NK-92 (cell line): ENCODE measurements around the gene SEMA3G.
A peak's percentile ranks its signal among the peaks of the same experiment; 100 is the strongest.

Experiments used
- DNase-seq: peaks from one replicate; lab custom pipeline; 2025; ENCODE audit not compliant: unreplicated experiment; lab: John Stamatoyannopoulos, UW

The SEMA3G gene

DNA sequence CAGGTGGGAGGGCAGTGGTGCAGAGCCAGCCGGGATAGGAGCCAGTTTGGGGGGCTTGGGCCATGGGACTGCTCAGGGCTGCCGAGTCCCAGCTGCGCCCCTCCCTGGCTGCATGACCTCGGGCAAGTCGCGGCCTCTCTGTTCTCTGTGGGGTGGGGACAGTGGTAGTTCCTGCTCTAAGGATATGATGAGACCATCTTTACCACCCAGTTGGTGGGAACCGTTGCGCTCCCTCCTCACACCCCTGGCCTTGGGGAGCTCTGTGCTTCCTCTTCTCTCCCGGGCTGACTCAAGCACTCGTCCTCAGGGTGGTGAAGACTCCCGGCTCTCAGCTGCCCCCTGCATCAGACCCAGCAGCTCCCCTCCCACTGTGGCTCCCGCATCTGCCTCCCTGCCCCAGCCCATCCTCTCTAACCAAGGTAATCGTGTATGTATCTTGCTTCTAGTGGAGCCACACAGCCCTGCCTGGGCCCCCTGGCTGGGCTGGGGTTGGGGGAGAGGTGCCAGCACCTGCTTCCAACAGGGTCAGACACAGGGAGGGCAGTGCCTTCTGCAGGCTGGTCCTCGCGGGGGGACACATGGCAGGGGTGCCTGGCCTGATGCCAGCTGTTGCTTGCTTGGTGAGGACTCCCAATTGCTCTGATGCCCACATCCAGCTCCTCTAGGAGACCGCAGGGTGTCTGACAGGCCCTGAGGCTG lies 35.1 kb upstream of the SEMA3G start:
- no peak for DNase-seq

DNA sequence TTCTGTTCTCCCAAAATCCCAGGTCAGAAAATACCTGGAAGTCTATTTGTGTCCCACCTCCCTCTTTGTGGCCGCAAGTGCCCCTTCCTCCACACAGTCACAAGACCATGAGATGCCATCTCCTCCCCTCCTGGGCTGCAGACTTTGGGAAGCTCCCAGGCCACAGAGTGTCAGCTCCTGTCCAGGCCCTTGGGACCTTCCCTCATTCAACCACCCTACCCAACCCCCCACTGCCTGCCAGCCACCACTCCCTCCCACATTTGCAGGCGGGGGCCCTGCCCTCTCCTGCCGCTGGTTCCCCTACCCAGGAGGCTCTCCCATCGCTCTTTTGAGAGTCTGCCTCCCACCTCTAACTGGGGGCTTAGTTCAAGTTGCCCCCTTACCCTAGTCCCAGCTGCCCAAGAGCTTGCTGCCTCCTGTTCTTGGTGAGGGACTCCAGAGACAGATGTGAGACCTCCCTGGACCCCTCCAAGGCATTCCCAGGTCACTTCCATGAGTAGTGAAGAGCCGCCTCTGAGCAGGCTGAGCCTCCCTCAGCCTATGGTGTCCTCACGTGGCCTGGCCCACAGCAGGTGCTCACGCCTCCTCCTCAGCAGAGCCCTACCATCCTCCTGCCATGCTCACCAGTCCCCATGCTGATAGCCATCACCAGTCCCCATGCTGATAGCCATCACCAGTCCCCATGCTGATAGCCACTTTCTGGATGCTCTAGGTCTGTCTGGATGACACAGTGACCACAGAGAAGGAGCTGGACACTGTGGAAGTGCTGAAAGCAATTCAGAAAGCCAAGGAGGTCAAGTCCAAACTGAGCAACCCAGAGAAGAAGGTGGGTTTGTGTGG lies 34.4 kb upstream of the SEMA3G start:
- no peak for DNase-seq

DNA sequence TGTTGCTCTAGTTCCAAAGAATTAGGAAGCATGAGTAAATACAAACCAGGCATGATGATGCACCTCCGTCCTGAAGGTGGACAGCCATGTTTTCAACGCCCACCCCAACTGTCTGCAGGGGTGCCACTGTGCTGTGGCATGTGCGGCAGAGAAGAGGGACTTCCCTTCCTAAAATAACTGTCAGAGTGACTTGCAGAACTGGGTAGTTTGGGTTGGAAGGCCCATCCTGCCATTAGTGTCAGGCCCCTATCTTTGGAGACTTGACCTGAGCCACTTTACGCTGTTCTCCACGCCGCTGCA lies 32.8 kb upstream of the SEMA3G start:
- no peak for DNase-seq

DNA sequence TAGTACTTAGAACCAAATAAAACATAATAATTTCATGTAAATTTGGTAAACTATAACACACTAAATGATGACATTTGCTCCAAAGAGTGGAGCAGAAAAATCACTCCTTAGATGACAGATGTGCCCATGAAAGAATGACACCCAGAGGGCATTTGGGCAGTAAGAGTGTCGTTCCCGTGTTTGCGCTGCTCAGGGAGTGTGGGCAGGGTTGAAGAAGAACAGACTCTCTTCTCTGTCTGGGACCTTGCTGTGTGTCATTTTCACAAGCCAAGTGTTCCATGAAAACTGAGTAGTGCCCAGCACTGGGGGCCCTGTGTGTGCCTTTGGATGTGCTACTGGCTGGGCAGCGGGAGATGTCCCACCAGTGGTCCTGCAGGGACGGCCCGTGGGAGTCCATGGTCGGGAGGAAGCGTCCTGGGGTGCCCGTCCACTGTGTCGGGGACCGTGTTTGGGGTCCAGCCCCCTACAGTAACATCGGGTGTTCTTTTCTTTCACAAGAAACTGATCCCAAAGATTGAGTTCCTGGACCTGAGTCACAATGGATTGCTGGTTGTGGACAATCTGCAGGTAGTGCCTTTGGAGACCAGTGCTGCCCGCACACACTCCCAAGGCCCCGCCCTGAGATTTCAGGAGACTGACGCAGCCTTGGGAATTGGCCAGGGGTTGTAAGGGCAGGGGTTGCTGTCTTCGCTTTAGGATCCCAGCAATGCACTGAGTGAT lies 32.3 kb upstream of the SEMA3G start:
- DNase-seq: no peak

DNA sequence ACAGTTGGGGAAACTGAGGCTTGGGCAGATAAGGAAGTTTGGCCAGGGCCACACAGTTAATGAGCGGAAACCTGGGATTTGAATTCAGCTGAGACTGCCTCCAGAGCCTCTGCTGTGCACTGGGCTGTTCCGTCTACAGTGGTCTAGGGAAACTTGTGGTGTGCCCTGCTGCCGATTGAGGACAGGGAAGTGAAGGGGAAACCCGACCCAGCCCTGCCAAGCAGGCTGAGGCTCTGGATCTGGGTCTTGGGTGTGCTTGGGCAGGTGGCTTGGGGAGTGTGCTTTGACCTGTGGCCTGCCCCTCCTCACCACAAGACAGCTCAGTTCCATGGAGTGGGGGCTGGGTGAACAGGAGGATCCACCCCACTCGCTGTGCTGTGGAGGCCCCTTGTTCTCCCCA lies 28.1 kb upstream of the SEMA3G start:
- DNase-seq: no peak

DNA sequence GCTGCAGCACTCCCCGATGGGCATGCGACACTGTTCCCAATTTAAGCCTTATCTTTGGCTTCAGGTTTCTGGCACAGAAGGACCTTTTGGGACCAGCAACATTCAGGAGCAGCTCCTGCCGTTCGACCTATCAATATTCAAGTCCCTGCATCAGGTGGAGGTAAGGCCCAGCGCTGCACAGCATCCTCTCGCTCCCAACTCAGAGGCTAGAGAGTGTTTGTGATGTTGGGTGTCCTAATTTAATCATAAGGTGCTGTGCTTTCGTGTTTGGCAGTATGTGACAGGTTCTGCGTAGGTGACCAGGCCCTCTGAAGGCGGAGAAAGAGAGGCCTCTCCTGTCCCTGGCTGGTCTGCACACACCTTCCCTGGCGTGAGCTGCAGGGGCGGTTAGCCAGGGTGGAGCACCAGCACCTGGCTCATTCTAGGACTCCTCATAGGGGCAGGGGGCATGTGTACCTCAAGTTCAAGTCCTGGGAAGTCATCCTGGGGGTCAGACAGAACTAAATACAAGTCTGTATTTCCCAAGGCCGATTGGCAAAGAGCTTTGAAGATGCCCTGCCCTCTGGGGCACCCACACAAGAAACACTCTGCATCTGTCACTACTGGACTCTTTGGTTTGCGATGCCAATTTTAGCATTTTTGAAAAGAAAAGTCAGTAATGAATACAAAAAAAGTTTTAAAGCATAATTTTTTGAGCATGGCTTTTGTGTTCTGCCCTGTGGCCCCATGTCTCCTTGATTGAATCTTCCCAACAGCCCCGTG lies 27.5 kb upstream of the SEMA3G start:
- DNase-seq: no peak

DNA sequence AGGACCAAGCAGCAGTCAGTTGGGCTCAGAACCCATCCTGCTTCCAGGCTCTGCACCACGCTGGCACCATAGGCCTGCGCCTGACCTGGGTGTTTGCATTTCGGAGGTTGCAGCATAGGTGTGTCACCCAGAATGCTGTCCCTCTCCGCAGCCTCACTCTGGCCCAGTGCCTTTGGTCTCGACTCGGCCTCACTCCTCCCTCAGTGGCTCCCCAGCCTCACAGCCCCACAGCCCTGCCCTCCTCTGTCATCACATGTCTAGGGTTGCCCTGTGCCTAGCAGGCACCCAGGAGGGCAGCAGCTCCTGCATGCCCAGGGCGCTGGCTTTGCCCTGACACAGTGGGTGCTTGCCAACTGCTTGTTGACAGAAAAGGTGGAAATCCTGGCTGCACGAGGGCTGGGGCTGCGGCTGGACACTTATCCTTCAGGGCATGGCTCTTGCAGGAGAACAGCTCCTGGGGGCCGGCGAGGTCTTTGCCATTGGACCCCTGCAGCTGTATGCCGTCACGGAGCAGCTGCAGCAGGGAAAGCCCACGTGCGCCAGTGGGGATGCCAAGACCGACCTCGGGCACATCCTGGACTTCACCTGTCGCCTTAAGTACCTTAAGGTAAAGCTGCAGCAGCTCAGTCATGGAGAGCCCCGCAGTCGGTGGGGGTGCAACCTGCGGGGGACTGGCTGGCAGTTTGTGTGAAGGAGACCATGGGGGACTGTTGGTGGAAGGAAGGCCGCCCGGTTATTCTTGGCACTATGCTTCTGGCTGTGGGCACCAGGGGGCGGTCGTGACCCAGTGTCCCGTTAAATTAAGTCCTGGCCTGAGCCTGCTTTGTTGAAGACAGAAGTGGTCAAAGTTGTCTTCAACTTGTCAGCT lies 26.7 kb upstream of the SEMA3G start:
- no peak for DNase-seq

DNA sequence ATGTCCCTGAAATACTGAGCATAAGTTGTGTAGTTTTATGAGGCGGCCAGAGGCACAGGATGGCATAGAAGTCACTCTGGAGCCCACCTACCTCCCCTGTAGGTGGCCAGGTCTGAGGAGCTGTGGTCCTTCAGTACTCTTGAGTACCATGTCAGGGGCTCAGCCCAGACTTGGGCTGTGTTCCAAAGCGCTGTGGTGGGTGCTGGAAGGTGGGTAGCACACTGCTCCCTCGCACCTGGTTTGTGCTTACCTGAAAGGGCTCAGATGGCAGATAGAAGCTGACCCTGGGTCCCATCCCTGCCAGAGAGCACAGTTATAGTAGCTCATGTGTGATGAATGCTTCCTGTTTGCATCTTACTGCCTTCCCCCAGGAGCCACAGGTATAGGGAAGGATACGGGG lies 26.0 kb upstream of the SEMA3G start:
- no peak for DNase-seq

DNA sequence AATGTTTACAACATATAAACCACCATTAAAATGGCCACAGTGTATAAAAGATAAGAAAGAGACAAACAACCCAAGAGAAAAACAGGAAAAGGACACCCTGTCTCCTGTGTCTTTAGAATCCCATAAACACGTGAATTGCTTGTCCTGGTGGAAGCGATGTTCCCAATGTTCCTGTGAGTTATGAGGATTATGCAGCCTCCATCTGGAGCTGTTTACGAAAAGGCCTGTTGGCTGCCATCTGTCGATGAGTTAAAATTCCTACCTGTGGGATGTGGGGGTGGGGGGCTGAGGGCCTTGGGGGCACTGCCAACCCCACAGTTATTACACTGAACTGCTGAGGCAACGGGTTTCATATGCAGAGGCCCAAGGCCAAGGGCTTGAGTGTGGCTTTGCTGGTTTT lies 24.1 kb upstream of the SEMA3G start:
- DNase-seq: no peak

DNA sequence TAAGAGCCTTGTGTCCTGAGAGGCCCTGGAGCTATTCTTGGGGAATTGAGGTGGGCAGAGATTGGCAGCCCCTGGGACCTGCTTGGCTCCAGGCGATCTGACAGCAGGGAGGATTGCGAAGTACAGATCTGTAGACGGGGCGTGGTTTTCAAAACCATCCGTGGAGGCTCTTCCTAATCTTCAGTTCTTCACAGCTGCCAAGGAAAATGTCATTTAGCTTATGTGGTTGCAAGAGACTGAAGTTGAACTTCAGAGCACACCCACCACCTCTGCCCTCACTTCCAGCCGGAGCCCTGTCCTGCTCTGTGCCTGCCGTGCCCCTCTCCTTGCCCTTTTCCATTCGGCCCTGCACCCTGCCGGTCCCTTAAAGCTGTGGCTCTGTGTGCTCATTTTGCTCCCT lies 23.4 kb upstream of the SEMA3G start:
- DNase-seq: no peak

DNA sequence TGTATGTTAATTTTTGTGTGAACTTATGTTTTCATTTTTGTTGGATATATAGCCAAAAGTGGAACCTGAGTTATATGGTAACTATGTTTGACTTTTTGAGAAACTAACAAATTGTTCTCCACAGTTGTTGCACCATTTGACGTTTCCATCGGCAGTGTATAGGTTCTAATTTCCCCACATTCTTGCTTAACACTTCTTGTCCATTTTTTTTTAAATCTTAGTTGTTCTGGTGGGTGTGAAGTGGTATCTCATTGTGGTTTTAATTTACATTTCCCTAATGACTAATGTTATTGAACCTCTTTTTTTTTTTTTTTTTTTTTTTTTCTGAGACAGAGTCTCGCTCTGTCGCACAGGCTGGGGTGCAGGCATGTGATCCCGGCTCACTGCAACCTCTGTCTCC lies 18.5 kb upstream of the SEMA3G start:
- DNase-seq: no peak

DNA sequence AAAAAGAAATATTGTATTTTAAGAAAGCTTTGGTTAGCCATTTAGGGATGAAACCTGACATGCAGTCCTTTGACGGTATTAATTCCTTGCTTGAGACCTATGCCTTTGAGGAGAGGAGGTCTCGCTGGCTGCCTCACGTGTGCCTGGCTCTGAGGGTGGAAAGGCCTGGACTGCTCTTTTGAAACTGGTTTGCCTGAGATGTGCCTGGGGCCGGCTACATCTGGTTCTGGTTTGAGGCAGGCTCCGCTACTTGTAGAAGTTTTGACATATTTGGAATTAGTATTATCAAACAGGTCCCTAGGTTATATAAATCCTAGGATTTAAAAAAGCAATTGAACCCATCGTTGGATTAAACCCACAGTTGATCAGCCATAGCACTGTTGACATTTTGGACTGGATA lies 17.0 kb upstream of the SEMA3G start:
- no peak for DNase-seq

DNA sequence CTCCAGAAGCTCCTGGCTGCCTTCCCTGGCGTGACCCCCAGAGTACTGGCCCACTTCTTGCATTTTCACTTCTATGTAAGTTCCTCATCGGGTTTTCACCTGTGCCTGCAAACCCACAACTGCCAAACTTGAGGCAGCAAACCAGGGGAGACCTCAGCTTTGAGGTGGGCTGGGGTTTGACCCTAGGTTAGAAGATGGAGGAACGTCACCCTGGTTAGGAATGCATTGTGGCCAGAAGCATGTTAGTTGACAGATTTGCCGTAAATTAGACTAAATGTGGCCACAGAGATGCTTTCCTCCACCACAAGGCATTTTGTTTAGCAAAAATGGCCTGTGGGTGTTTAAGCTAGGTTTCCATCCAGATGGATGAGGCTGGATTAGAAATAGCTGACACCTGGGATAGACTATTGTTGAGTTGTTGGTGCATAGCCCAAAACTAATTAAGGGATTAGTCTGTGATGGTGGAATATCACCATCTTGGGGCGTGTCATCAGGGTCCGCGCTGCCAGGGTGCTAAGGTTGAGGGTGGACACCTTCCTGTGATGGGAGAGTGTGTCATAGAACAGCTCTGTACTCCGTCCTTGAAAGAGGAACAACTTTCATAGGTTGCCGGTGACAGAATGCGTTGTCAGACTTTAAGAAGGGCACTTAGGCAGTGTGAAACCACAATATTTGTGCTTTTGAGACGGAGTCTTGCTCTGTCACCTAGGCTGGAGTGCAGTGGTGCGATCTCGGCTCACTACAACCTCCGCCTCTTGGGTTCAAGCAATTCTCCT lies 14.1 kb upstream of the SEMA3G start:
- no peak for DNase-seq

DNA sequence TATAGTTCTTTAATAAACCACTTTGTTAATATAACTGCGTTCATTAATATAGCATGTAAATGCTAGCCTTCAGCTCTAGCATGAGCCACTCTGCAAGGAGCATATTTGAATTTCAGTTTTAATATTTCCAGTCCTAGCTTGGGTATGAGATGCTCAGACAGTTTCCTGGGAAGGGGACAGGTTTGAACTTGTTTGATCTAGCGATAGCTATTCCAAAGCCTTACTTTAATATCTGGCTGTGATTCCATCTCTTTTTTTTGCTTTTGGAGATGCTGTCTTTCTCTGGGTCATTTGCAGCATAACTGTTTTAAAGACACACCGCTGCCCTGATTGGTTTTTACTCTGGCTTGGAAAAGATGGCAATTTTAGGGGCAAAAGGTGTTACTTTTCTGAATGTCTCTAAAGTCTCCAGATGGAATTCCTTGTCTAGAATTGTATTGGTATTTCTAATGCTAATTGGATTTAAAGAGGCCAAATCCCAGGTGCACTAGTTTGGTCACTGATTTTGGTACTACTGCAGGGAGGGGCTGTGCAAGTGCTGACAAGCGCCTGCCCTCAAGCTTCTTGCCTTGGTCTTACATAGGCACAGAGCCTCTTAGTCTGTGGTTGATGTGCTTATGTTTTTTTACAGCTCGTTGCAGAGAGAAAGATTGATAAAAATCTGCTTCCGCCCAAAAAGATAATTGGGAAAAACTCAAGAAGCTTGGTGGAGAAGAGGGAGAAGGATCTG lies 13.3 kb upstream of the SEMA3G start:
- DNase-seq: no peak

DNA sequence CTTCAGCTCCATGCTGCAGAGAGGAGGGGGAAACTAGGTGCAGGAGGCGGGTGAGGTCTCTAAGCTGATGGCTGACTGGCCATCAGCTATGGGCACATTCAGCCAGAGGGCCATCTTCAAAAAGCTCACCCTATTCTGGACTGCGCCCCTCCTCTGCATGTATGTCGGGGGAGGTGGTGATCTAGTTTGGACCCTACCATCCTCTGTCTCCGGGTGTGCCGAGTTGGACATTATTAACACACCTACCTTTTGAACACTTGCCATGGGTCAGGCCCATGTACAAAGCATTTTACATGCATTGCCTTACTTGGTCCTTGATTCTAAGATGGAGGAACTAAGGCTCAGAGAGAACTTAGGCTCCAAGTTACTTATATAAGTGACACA lies 11.9 kb upstream of the SEMA3G start:
- no peak for DNase-seq

DNA sequence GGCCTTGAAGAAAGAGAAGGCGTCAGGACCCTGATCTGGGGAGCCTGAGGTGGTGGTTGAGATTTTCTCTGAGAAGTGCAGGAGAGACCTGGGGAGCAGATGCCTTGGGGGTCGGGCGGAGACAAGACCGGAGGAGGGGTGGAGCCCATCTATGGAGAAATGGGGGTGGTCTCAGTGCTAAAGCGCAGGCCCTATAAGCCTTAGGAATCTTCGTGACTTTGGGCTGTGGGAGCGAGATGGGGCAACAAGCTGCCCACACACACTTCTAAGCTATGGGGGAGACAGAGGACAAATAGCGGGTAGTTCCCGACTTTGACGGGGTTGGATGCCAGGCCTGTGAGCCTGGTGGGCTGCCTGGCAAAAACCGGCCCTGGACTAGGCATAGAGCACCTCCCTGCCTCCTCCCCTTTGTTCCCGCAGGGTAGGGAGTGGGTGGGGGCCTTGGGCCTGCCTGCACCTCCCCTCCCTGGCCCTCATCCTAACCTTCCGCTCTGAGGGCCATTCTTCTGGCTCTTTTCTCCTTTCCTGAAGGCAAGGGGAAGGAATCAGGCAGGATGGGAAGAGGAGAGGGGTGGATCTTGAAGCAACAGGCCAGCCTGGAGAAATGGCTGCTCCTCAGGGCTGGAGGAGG lies 11.4 kb upstream of the SEMA3G start:
- DNase-seq: no peak

DNA sequence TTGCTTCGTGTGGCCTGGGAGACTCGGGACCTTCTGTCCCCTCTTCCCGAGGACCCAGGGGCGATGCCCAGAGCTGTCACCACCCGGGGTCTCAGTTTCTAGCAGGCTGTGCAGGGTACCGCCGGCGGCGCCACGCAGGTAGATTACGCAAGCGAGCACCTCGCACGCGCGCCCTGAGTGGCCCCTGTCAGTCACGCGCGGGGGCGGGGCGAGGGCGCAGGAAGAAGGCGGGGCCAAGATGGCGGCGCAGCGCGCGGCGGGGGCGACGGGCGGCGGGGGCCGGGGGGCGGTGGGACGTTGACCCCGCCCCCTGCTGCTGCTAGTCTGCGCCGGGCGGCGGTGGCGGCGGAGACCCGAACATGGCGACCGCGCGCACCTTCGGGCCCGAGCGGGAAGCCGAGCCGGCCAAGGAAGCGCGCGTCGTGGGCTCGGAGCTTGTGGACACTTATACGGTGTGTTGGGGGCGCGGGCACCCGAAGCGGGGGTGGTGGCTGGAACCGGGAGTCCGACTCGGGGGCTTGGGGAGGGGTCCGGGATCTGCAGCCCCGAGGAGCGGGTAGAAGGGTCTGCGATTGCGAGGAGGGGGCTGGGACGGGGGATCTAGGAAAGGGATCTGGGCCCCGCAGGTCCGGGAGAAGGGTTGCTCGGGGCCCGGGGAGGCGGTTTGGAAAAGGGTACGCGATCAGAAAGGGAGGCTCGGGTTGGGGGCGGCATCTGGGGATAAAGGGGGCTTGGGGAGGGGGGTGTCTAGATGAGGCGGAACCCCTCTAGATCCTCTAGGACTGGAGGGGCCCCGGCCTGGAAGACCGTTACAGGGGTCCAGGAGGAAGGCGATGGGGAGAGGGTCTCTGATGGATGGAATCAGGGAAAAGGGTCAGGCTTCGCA lies 10.6 kb upstream of the SEMA3G start, which contains the start of gene NISCH:
Gene NISCH (plus strand): TSS at position 322 of the 886 bp plus-strand sequence. CDS start 38 bp downstream, at position 360.
- DNase-seq: peak; percentile 71

DNA sequence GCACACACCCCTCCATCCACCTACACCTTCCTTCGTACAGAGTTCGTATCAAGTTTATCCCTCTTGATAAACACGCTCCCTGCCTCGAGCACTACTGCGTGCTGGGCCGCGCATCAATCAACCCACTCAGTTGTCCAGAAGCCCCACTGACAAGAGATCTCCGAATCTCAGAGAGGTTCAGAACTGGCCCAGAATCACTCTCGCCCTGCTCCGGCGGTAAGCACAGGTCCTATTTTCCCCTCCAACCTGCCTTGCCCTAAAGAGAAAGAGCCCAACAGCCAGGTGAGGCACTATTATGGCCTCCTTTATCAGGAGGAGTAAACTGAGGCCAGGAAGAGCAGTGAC lies 10.0 kb upstream of the SEMA3G start:
- no peak for DNase-seq
